BE2C (cell line): ENCODE results near the gene TANC1.

Experiments used
- DNase-seq: peaks from one replicate; pipeline ENCODE4 v3.0.0-alpha.2; 2020
- H3K27me3 ChIP-seq: fragments of 250-450 bp; sonication (Bioruptor Pico); 2 replicates; pipeline ENCODE4 v1.5.1; 2020; ENCODE audit warnings: mild to moderate bottlenecking
- H3K36me3 ChIP-seq: fragments of 250-450 bp; sonication (Bioruptor Pico); 2 replicates; pipeline ENCODE4 v1.5.1; 2020; ENCODE audit warnings: mild to moderate bottlenecking
- H3K4me1 ChIP-seq: fragments of 250-450 bp; sonication (Bioruptor Pico); 2 replicates; pipeline ENCODE4 v1.5.1; 2020
- H3K4me3 ChIP-seq: 2 replicates; pipeline ENCODE4 v1.5.1; 2011; ENCODE audit warnings: low read depth, low read length
- H3K9me3 ChIP-seq: fragments of 250-450 bp; sonication (Bioruptor Pico); 2 replicates; pipeline ENCODE4 v1.5.1; 2020
- CTCF ChIP-seq: IDR thresholded peaks from 2 replicates; pipeline ENCODE4 v1.5.1; 2012; ENCODE audit warnings: mild to moderate bottlenecking, low read depth, low read length

Gene TANC1

GRCh38 chr2:159147690-159148089 lies 179.2 kb downstream of the TANC1 start:
- Histone ChIP-seq H3K9me3 (no peaks in the 10 kb centered on the region), H3K4me3 (no peak overlapping the region), H3K4me1 (no peaks in the 10 kb centered on the region), H3K36me3 (no peaks in the 10 kb centered on the region), H3K27me3 (no peaks in the 10 kb centered on the region)
- DNase-seq: no peak
- TF ChIP-seq CTCF: no peak

- Histone ChIP-seq H3K9me3 (no peaks in the 10 kb centered on the region), H3K27me3 (no peaks in the 10 kb centered on the region)
Measured at GRCh38 chr2:159148901-159149300, 180.5 kb downstream of the TANC1 start.

GRCh38 chr2:159149747-159150146 lies 181.3 kb downstream of the TANC1 start:
- DNase-seq: no peak
- Histone ChIP-seq H3K4me1 (no peaks in the 10 kb centered on the region), H3K27me3 (no peaks in the 10 kb centered on the region), H3K4me3 (no peak overlapping the region), H3K9me3 (no peaks in the 10 kb centered on the region), H3K36me3 (no peaks in the 10 kb centered on the region)
- no peak for TF ChIP-seq CTCF

More at GRCh38 chr2:159148901-159149300, 180.5 kb downstream of the TANC1 start:
- Histone ChIP-seq H3K36me3 (no peaks in the 10 kb centered on the region), H3K4me3 (no peak overlapping the region), H3K4me1 (no peaks in the 10 kb centered on the region)
- no peak for TF ChIP-seq CTCF
- no peak for DNase-seq

GRCh38 chr2:159150280-159150746 lies 181.9 kb downstream of the TANC1 start:
- Histone ChIP-seq H3K9me3 (no peaks in the 10 kb centered on the region), H3K4me1 (no peaks in the 10 kb centered on the region), H3K36me3 (no peaks in the 10 kb centered on the region), H3K4me3 (no peak overlapping the region), H3K27me3 (no peaks in the 10 kb centered on the region)
- no peak for TF ChIP-seq CTCF
- no peak for DNase-seq

- DNase-seq: no peak
- Histone ChIP-seq H3K27me3 (no peaks in the 10 kb centered on the region), H3K4me3 (no peak overlapping the region), H3K36me3 (no peaks in the 10 kb centered on the region), H3K4me1 (no peaks in the 10 kb centered on the region), H3K9me3 (no peaks in the 10 kb centered on the region)
- TF ChIP-seq CTCF: no peak
Measured at GRCh38 chr2:159151198-159152127, 183.0 kb downstream of the TANC1 start.
